ENCODE data around the gene USE1.

GRCh38 chr19:17214508-17215126 lies 540 bp upstream of the USE1 start:
- no peak for TF ChIP-seq POLR2A (IDR thresholded peaks at IDR 0.05)
- TF ChIP-seq CTCF (IDR thresholded peaks at IDR 0.05): no peak
- no peak for TF ChIP-seq EP300 (IDR thresholded peaks at IDR 0.05)
- no peak for TF ChIP-seq POLR2AphosphoS5 (IDR thresholded peaks at IDR 0.05)

Data from upper lobe of left lung (tissue), 4 donors.